GM21367 (cell line): ENCODE data around the gene MITF.

ENCODE experiments used
- ATAC-seq: cut with Tn5 transposase; IDR thresholded peaks from one replicate; pipeline ENCODE4 v1.9.1; 2021; ENCODE audit not compliant: unreplicated experiment

Gene MITF

GRCh38 chr3:70000563-70001081, 261.4 kb downstream of the MITF start:
- no peak for ATAC-seq

GRCh38 chr3:70003119-70003518, 263.9 kb downstream of the MITF start:
- no peak for ATAC-seq

- no peak for ATAC-seq
Measured at GRCh38 chr3:70006089-70006488, 266.8 kb downstream of the MITF start.

- ATAC-seq: no peak
Measured at GRCh38 chr3:70010346-70010745, 271.1 kb downstream of the MITF start.

- ATAC-seq: no peak
Measured at GRCh38 chr3:70011582-70011981, 272.3 kb downstream of the MITF start.
